GM12801 (cell line): ENCODE results near the gene LRP1.

Source experiments
- CTCF ChIP-seq: IDR thresholded peaks from one replicate; pipeline ENCODE4 v1.5.1; 2011; ENCODE audit warnings: control low read depth; ENCODE audit not compliant: insufficient read length; ENCODE audit errors: extremely low read depth

Gene LRP1

GRCh38 chr12:57112492-57113294 lies 15.6 kb upstream of the LRP1 start:
- no peak for TF ChIP-seq CTCF

GRCh38 chr12:57116580-57117281 lies 11.6 kb upstream of the LRP1 start:
- no peak for TF ChIP-seq CTCF

GRCh38 chr12:57118711-57119271 lies 9.5 kb upstream of the LRP1 start:
- TF ChIP-seq CTCF, result no peak

GRCh38 chr12:57119294-57120085 lies 8.8 kb upstream of the LRP1 start:
- TF ChIP-seq CTCF, result no peak

GRCh38 chr12:57123813-57124212 lies 4.5 kb upstream of the LRP1 start:
- TF ChIP-seq CTCF, result no peak

- peak; percentile 47 for TF ChIP-seq CTCF
Observed at GRCh38 chr12:57124261-57124877, 3.9 kb upstream of the LRP1 start.
